Measurements from ENCODE around the gene CACNA1H. TPM values are rescaled to one million over a fixed set of nuclear protein-coding genes. Genes with fewer than 3 reads are reported as not detected.

CACNA1H gene
- total RNA-seq, 1 experiment from 2014 or later = 24.3 TPM

- ChIA-PET RAD21 (ENCODE audit: low non-redundant PET in 1 of 2, low total read pairs in 2 of 2, uncharacterized antibody in 2 of 2, unreplicated experiment in 2 of 2) (no interaction called here), POLR2A (no interaction called here), CTCF (no interaction called here)
- Histone ChIP-seq H2AFZ (ENCODE audit: low read depth, low read length, poor library complexity, severe bottlenecking) (no peak overlapping the region), H3K4me2 (ENCODE audit: low read length) (no peak overlapping the region), H3K27me3 (ENCODE audit: insufficient read depth, low read length) (no peaks in the 10 kb centered on the region), H3K9ac (ENCODE audit: low read length) (no peak overlapping the region), H3K4me3 (replicated peaks in 1 of 2; ENCODE audit: low read depth in 1 of 2, low read length in 2 of 2) (no peak overlapping the region), H3K27ac (ENCODE audit: low read depth, low read length) (no peak overlapping the region; the same call in 1 of the 2 replicates), H3K9me2 (ENCODE audit: insufficient read depth) (no peaks in the 10 kb centered on the region), H3K36me3 (ENCODE audit: control insufficient read depth in 1 of 2, insufficient read depth in 2 of 2, low read length in 2 of 2) (no peaks in the 10 kb centered on the region), H3K9me3 (ENCODE audit: control insufficient read depth in 1 of 2, insufficient read depth in 1 of 2, low read depth in 1 of 2, low read length in 2 of 2) (no peaks in the 10 kb centered on the region), H3K4me1 (ENCODE audit: control insufficient read depth in 1 of 2, insufficient read depth in 2 of 2, low read length in 2 of 2) (peaks cover 22 to 49% of the 10 kb centered on the region in 2 experiments), H3K79me2 (ENCODE audit: insufficient read depth, low read length) (no peaks in the 10 kb centered on the region), H4K20me1 (ENCODE audit: insufficient read depth) (no peaks in the 10 kb centered on the region)
- no peak for ATAC-seq
- BruUV-seq (replicated peaks) = no TSS peak
- no peak for TF ChIP-seq POLR2A (IDR thresholded peaks at IDR 0.05; ENCODE audit: borderline replicate concordance, extremely low read depth, insufficient read depth, insufficient read length)
- TF ChIP-seq EZH2phosphoT487 (IDR thresholded peaks at IDR 0.05; ENCODE audit: borderline replicate concordance) = no peak
- TF ChIP-seq CBX3 (IDR thresholded peaks at IDR 0.05; ENCODE audit: low read depth) = no peak
- no peak for TF ChIP-seq CEBPB (IDR thresholded peaks at IDR 0.05; ENCODE audit: low read depth)
- TF ChIP-seq MAX (IDR thresholded peaks at IDR 0.05) = no peak
- no peak for TF ChIP-seq POLR2AphosphoS5 (IDR thresholded peaks at IDR 0.05; ENCODE audit: low read depth, low read length)
- no peak for TF ChIP-seq RAD21 (IDR thresholded peaks at IDR 0.05; ENCODE audit: low read depth)
- TF ChIP-seq JUND (IDR thresholded peaks at IDR 0.05) = no peak
- no peak for TF ChIP-seq ELF1 (IDR thresholded peaks at IDR 0.05; ENCODE audit: borderline replicate concordance, low read depth)
- TF ChIP-seq REST (IDR thresholded peaks at IDR 0.05; ENCODE audit: low read depth) = no peak
- TF ChIP-seq SIN3A (IDR thresholded peaks at IDR 0.05; ENCODE audit: low read depth) = no peak
- no peak for TF ChIP-seq ZFX (IDR thresholded peaks at IDR 0.05)
- no peak for TF ChIP-seq EGR1 (IDR thresholded peaks at IDR 0.05; ENCODE audit: low read depth)
- TF ChIP-seq ZBTB33 (IDR thresholded peaks at IDR 0.05; ENCODE audit: extremely low read depth, insufficient replicate concordance, low read length) = no peak
- TF ChIP-seq SRF (IDR thresholded peaks at IDR 0.05; ENCODE audit: low read depth) = no peak
- no peak for TF ChIP-seq SP1 (IDR thresholded peaks at IDR 0.05; ENCODE audit: low read depth)
- TF ChIP-seq CTCF (IDR thresholded peaks at IDR 0.05 in 2 of 3, conservative IDR thresholded peaks at IDR 0.05 in 1 of 3; ENCODE audit: borderline replicate concordance in 1 of 3, insufficient read depth in 1 of 3, low read depth in 2 of 3, low read length in 2 of 3) = no peak
- TF ChIP-seq TCF7L2 (IDR thresholded peaks at IDR 0.05; ENCODE audit: borderline replicate concordance, extremely low read depth, insufficient read depth, insufficient read length) = no peak
- no peak for TF ChIP-seq ZNF274 (IDR thresholded peaks at IDR 0.05; ENCODE audit: low read depth, low read length)
- intact Hi-C loops (cut with micrococcal nuclease) = no loop called here
- DNase-seq (ENCODE audit: low read depth, low spot score) = no peak
Observed at GRCh38 chr16:1195393-1195666, 42.4 kb downstream of the CACNA1H start.
